Stimulated activated CD4-positive, alpha-beta T cell treated with anti-CD3 and anti-CD28 coated beads, Interleukin-2, amount 100 ng/mL, for 4 hours (primary cell): Measurements from ENCODE around the gene NSD2.
A peak's percentile ranks its signal among the peaks of the same experiment; 100 is the strongest.
"Not testable (repeated sequence)": the region's sequence is repeated elsewhere in the genome, so short reads cannot be mapped to it uniquely, and the experiment has no call there.

Source experiments
- DNase-seq: peaks from one replicate; pipeline ENCODE4 v3.0.0-alpha.2; 2020; ENCODE audit warnings: low read depth

The NSD2 gene

GRCh38 chr4:2006956-2007653 lies 135.9 kb downstream of the NSD2 start:
- no peak for DNase-seq

DNA sequence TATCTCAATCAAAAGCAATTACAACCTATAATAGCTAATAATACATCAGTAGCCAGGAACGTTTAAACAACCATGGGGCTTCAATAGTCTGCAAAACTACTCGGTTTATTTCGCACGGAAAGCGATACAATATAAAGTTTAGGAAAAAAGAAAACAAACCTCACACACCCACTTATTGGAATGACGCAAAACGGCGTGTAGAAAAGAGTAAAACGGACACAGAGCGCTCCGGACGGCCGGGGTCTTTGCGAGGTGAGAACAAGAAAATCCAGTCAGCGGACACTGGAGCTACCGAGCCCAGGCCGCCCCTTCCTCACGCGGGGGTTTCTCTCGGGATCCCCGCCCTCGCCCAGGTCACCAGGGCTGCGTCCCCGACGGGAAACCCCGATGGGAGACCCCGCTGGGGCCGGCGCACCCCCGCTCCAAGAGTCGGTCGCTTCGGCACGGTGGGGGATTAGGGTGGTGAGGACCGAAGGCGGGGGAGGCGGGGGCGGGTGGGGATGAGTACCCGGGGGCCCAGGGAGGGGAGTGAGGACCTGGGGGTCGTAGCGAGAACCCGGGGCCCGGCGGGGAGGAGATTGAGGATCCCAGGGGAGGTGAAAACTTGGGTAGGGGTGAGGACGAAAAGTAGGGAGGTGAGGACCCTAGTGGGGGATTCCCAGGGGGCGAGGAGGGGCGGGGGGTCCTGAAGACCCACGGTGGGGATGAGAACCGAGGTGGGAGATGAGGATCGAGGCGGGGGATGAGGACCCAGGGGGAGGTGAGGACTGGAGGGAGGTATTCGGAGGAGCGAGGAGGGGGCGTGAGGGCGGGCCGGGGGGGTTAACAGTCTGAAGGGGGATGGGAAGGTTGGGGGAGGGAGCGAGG lies 136.8 kb downstream of the NSD2 start:
- DNase-seq: no peak

DNA sequence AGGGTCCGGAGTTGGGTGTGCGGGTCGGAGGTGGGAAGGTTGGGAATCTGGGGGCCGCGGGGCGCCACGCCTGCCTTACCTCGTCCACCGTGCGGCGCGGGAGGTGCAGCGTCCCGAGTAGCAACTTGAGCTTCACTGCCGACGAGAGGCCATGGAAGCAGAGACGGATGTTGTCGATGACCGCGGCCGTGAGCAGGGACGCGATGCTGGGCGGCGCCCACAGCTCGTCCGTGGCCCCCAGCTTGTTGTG lies 137.4 kb downstream of the NSD2 start:
- no peak for DNase-seq

DNA sequence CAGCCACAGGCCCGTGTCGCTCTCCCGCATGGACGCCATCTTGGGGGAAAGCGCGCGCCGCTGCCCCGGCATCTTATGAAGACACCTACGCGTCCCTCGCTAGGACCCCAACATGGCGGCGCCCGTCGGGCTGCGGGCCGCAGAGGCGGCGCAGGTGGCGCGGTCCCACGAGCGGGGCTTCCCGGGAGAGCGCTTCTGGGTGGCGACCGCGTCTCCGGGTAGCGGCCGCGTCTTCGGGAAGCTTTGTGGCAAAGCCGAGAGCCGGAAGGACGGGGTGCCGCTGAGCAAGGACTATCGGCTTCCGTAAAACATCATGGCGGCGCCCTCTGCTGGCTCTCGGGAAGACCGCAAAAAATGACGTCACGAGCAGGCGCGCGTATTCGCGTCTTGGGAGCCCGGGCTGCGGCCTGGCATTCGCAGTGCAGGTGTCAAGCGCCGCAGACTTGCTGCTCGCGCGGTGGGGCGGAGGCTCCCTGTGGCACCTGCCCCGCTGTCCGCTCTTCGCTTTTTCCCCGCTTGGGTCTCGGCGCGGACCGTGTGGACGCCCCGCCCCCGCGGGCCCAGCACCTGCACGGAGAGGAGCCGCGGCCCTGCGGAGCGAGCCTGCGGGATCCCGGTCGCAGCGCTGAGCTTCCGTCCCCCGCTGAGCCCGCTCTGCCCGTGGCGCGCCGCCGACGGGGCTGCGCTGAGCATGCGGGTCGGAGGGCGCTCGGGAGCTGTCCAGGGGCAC lies 137.9 kb downstream of the NSD2 start, which contains the start of gene NELFA:
TSS of gene NELFA (minus strand) at position 54 of the 730 bp plus-strand sequence. CDS start at position 39, 15 bp downstream.
- peak; percentile 95 for DNase-seq

DNA sequence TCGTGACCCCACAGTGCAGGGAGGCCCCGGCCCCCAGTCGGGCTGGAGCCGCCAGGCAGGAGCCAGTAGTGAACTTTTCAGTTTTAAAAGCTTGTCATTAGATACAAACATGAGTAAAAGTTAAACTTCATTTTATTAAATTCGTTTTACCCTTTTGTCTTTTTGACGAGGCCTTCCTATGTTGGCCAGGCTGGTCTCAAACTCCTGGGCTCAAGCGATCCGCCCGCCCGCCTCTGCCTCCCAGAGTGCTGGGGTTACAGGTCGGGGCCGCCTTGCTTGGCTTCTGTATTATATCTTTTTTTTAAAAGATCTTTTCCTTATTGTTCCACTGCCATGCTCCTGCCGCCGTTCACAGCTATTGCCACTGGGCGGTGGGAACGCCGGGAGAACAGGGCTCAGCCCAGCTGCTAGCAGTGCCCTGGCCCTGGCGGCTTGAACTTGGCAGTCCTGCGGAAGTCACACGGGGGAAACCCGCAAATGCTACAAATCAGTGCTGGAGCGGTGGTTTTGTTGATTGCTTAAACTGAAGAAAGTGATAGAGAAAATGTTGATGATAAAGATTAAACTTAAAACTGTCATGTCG lies 138.5 kb downstream of the NSD2 start:
- DNase-seq: peak; percentile 23

DNA sequence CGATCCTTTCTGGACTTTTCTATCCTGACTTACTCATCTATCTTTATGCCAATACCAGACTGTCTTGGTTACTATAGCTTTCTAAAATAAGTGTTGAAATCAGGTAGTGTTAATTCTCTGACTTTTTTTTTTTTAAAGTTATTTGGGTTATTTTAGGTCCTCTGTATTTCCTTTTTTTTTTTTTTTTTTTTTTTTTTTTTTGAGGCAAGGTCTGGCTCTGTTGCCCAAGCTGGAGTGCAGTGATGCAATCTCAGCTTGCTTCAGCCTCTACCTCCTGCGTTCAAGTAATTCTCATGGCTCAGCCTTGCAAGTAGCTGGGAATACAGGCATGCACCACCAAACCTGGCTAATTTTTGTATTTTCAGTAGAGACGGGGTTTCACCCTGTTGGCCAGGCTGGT lies 140.4 kb downstream of the NSD2 start:
- DNase-seq: no peak

DNA sequence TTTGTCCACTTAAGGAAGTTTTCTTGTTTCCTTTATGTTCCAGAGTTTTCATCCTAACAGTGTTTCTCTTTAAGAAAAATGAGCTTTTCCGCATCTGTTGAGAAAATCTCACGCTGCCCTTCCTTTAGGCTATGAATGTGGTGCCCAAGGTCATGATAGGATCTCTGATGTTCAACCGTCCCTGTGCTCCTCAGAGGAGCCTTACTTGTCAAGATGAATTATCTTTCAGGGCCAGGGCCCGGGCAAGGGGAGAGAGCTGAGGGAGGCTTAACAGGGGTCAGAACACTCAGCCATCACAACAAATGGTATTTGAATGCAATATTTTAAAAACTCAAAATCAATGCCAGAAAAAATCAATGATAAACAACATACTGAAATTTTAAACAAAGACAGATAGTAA lies 143.8 kb downstream of the NSD2 start:
- no peak for DNase-seq

DNA sequence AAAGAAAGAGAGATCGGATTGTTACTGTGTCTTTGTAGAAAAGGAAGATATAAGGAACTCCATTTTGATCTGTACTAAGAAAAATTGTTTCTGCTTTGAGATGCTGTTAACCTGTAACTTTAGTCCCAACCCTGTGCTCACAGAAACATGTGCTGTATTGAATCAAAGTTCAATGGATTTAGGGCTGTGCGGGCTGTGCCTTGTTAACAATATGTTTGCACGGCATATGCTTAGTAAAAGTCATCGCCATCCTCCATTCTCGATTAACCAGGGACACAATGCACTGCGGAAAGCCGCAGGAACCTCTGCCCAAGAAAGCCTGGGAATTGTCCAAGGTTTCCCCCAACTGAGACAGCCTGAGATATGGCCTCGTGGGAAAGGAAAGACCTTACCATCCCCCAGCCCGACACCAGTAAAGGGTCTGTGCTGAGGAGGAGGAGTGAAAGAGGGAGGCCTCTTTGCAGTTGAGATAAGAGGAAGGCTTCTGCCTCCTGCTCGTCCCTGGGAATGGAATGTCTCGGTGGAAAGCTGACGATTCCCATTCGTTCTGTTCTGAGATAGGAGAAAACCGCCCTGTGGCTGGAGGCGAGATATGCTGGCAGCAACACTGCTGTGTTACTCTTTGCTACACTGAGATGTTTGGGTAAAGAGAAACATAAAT lies 150.3 kb downstream of the NSD2 start:
- not testable (repeated sequence) for DNase-seq

GRCh38 chr4:2024683-2025082 lies 153.5 kb downstream of the NSD2 start:
- no peak for DNase-seq

- DNase-seq: no peak
These were observed 154.6 kb downstream of the NSD2 start for GRCh38 chr4:2025817-2026216.

DNA sequence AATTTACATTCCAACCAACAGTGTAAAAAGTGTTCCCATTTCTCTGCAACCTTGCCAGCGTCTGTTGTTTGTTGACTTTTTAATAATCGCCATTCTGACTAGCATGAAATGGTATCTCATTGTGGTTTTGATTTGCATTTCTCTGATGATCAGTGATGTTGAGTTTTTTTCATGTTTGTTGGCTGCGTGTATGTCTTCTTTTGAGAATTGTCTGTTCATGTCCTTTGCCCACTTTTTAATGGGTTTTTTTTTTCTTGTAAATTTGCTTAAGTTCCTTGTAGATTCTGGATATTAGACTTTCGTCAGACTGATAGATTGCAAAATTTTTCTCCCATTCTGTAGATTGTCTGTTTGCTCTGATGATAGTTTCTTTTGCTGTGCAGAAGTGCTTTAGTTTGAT lies 155.9 kb downstream of the NSD2 start:
- not testable (repeated sequence) for DNase-seq

DNA sequence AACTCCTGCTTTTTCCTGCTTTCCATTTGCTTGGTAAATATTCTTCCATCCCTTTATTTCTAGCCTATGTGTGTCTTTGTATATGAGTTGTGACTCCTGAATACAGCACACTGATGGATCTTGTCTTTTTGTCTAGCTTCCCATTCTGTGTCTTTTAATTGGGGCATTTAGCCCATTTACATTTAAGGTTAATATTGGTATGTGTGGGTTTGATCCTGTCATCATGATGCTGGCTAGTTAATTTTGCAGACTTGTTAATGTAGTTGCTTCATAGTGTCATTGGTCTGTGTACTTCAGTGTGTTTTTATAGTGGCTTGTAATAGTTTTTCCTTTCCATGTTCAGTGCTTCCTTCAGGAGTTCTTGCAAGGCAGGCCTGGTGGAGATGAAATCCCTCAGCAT lies 160.0 kb downstream of the NSD2 start:
- not testable (repeated sequence) for DNase-seq
